Left ventricle myocardium inferior (tissue), 1 donor: ENCODE data around the gene PHLPP1. TPM values are rescaled to one million over a fixed set of nuclear protein-coding genes. Genes with fewer than 3 reads are reported as not detected.

Source experiments
- DNase-seq: peaks from one replicate; pipeline ENCODE4 v3.0.0-alpha.2; 2020
- H3K27ac ChIP-seq: fragments of 200-600 bp; replicated peaks from 2 replicates; pipeline ENCODE4 v1.8.0; 2021
- H3K27me3 ChIP-seq: fragments of 200-600 bp; 2 replicates; pipeline ENCODE4 v1.8.0; 2021; ENCODE audit warnings: low read depth
- H3K36me3 ChIP-seq: fragments of 200-600 bp; 2 replicates; pipeline ENCODE4 v1.8.0; 2021
- H3K4me1 ChIP-seq: fragments of 200-600 bp; 2 replicates; pipeline ENCODE4 v1.8.0; 2021
- H3K4me3 ChIP-seq: fragments of 200-600 bp; 2 replicates; pipeline ENCODE4 v1.8.0; 2021; ENCODE audit warnings: mild to moderate bottlenecking, moderate library complexity
- H3K9me3 ChIP-seq: fragments of 200-600 bp; replicated peaks from 2 replicates; pipeline ENCODE4 v1.8.0; 2021
- intact Hi-C: fragments of 100-400 bp; cut with micrococcal nuclease; formaldehyde crosslinking; loops from one replicate; pipeline ENCODE4 v1.11.0; 2022
- total RNA-seq: library from RNA; stranded (reverse); fragmentation: NEBNext Ultra II Directional; extraction: Animal tissue kit (Norgen Biotek cat#: 25700); gene quantifications from one replicate; pipeline ENCODE4 v1.2.1, GENCODE V29; 2021
- TF ChIP-seq, protein P1 (sequence below): fragments of 200-600 bp; IDR thresholded peaks from 2 replicates; pipeline ENCODE4 v1.8.0; 2021; ENCODE audit warnings: antibody characterized with exemption, mild to moderate bottlenecking, borderline replicate concordance
- donor health status: DM: no; HTN: yes; CAD: no; lungs with severe emphysema.

PHLPP1 gene
- total RNA-seq, 1 donor from 2014 or later: 5.9 TPM

DNA sequence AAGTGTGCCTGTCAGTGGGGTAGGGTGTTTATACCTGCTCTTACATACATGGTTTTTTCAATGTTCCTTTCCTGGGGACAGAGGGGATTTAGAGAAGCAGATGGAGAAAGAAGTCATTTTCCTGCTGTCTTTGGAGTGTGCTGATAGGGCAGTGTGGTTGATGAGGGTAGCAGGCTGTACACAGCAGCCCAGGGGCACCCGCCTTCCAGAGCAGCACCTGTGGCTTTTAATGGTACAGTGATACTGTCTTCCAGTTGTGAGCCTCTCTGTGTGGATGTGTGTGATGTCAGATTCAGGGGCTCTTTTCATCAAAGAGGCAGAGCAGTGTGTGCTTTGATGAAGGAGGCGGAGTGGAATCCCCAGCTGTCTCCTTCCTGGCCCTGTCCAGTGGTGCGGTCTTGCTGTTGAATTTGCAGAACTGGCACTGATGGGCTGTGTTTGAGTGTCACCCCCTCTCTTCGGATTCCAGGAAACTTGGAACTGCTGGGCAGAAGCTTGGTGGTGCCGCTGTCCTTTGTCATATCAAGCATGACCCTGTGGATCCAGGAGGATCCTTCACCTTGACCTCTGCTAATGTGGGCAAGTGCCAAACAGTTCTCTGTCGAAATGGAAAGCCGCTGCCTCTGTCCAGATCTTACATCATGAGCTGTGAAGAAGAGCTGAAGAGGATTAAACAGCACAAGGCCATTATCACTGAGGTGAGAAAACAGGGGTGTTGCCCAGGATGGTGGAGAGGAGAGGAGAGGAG, 259.8 kb downstream of the PHLPP1 start:
- intact Hi-C loops: no loop called here
- H3K36me3 ChIP-seq: peaks cover 38% of the 10 kb centered on the region

GRCh38 chr18:62975785-62976184, 260.4 kb downstream of the PHLPP1 start:
- Histone ChIP-seq H3K4me3 (no peak overlapping the region), H3K27ac (no peak overlapping the region), H3K27me3 (no peaks in the 10 kb centered on the region), H3K4me1 (peaks cover 15% of the 10 kb centered on the region), H3K36me3 (peaks cover 38% of the 10 kb centered on the region), H3K9me3 (no peaks in the 10 kb centered on the region)
- DNase-seq: no peak
- TF ChIP-seq, protein P1, sequence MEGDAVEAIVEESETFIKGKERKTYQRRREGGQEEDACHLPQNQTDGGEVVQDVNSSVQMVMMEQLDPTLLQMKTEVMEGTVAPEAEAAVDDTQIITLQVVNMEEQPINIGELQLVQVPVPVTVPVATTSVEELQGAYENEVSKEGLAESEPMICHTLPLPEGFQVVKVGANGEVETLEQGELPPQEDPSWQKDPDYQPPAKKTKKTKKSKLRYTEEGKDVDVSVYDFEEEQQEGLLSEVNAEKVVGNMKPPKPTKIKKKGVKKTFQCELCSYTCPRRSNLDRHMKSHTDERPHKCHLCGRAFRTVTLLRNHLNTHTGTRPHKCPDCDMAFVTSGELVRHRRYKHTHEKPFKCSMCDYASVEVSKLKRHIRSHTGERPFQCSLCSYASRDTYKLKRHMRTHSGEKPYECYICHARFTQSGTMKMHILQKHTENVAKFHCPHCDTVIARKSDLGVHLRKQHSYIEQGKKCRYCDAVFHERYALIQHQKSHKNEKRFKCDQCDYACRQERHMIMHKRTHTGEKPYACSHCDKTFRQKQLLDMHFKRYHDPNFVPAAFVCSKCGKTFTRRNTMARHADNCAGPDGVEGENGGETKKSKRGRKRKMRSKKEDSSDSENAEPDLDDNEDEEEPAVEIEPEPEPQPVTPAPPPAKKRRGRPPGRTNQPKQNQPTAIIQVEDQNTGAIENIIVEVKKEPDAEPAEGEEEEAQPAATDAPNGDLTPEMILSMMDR: no peak
- intact Hi-C loops: no loop called here

More for the DNA sequence above, 259.8 kb downstream of the PHLPP1 start:
- DNase-seq: no peak
- Histone ChIP-seq H3K27me3 (no peaks in the 10 kb centered on the region), H3K9me3 (no peaks in the 10 kb centered on the region), H3K4me1 (peaks cover 15% of the 10 kb centered on the region), H3K4me3 (no peak overlapping the region), H3K27ac (no peak overlapping the region)
- TF ChIP-seq, protein P1: no peak

DNA sequence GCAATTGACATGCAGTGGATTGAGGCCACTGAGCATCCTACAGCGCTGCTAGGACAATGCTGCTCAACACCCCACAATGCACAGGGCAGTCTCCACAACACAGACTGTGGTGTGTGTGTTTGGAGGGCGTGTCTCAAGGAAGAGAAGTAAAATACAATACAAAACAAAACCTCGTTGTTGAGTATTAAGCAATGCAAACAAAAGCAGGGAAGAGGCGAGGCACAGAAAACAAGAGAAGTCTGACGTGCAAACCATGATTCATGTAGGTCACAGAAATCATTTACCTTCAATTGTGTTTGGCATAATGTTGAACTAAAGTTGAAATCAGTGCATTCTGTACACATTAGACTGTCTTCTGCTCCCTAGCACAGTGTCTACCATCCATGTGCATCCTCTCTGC, 260.9 kb downstream of the PHLPP1 start:
- peaks cover 15% of the 10 kb centered on the region for H3K4me1 ChIP-seq
- no peak overlapping the region for H3K27ac ChIP-seq
- H3K4me3 ChIP-seq: no peak overlapping the region
- no peaks in the 10 kb centered on the region for H3K9me3 ChIP-seq
- H3K27me3 ChIP-seq: no peaks in the 10 kb centered on the region
- TF ChIP-seq, protein P1: no peak
- peaks cover 38% of the 10 kb centered on the region for H3K36me3 ChIP-seq
- no peak for DNase-seq
- intact Hi-C loops: no loop called here

GRCh38 chr18:62977512-62977911, 262.2 kb downstream of the PHLPP1 start:
- no peaks in the 10 kb centered on the region for H3K27me3 ChIP-seq
- intact Hi-C loops: no loop called here
- H3K36me3 ChIP-seq: peaks cover 37% of the 10 kb centered on the region
- TF ChIP-seq, protein P1: no peak
- DNase-seq: no peak
- H3K27ac ChIP-seq: no peak overlapping the region
- no peak overlapping the region for H3K4me3 ChIP-seq
- no peaks in the 10 kb centered on the region for H3K9me3 ChIP-seq
- peaks cover 19% of the 10 kb centered on the region for H3K4me1 ChIP-seq

DNA sequence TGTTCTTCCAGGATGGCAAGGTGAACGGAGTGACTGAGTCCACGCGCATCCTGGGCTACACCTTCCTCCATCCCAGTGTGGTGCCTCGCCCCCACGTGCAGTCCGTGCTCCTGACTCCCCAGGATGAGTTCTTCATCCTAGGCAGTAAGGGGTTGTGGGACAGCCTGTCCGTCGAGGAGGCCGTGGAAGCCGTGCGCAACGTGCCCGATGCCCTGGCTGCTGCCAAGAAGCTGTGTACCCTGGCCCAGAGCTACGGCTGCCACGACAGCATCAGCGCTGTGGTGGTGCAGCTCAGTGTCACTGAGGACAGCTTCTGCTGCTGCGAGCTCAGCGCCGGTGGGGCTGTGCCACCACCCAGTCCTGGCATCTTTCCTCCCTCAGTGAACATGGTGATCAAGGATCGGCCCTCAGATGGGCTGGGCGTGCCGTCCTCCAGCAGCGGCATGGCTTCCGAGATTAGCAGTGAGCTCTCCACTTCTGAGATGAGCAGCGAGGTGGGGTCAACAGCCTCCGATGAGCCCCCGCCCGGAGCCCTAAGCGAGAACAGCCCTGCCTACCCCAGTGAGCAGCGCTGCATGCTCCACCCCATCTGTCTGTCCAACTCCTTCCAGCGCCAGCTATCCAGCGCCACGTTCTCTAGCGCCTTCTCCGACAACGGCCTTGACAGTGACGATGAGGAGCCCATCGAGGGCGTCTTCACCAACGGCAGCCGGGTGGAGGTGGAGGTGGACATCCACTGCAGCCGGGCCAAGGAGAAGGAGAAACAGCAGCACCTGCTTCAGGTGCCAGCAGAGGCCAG, 263.1 kb downstream of the PHLPP1 start:
- intact Hi-C loops: no loop called here
- no peak for DNase-seq
- Histone ChIP-seq H3K4me1 (peaks cover 19% of the 10 kb centered on the region), H3K36me3 (peaks cover 33% of the 10 kb centered on the region), H3K27me3 (no peaks in the 10 kb centered on the region), H3K27ac (no peak overlapping the region), H3K4me3 (no peak overlapping the region), H3K9me3 (no peaks in the 10 kb centered on the region)
- TF ChIP-seq, protein P1: no peak
